K562 (cell line): ENCODE measurements around the gene PHKA2. TPM values are rescaled to one million over a fixed set of nuclear protein-coding genes. Genes with fewer than 3 reads are reported as not detected.

ENCODE experiments used
- ATAC-seq: fragments of 200-7000 bp; cut with Tn5 transposase; 3 replicates; pipeline ENCODE4 v1.9.1; 2020; ENCODE audit warnings: moderate library complexity
- BruUV-seq: library from RNA; stranded (reverse); fragments of 400-500 nt; replicated peaks from 2 replicates; lab custom pipeline; 2021; lab: Mats Ljungman, UMichigan
- CTCF ChIA-PET: fragments of 300-600 bp; formaldehyde crosslinking; extraction: SDS; loops from one replicate; lab custom pipeline; 2021; ENCODE audit warnings: low intra/inter-chr PET ratio; lab: Yijun Ruan, JAX
- POLR2A ChIA-PET: fragments of 300-600, 350-650 bp; sonication (Branson Sonifier 250); formaldehyde crosslinking; extraction: SDS; loops from one replicate; lab custom pipeline; 2021; ENCODE audit warnings: antibody characterized with exemption, inconsistent platforms; lab: Yijun Ruan, JAX
- DNase-seq, 4 experiments: peaks; one replicate each; pipeline versions ENCODE4 v3.0.0 to v3.0.0-alpha.2; 2011 to 2018; ENCODE audit warnings: low spot score in 3 of 4, mixed read lengths in 3 of 4; ENCODE audit errors: extremely low read depth in 1 of 4
- FAIRE-seq: peaks from 2 replicates; lab custom pipeline; 2011; peaks lifted over from hg19 to GRCh38; lab: Jason Lieb, UNC
- H2AFZ ChIP-seq: 2 replicates; pipeline ENCODE4 v1.6.0; 2011; ENCODE audit warnings: low read depth, low read length, control low read depth, inconsistent platforms
- H3K27ac ChIP-seq: fragments of 200-600 bp; 3 replicates; pipeline ENCODE4 v1.8.0; 2011; ENCODE audit warnings: low read depth, mild to moderate bottlenecking, control low read depth, inconsistent platforms, low read length, moderate library complexity, mixed read lengths; ENCODE audit errors: extremely low read depth
- H3K27me3 ChIP-seq, 2 experiments: fragments of 300-600 bp in 1 of 2; 2 replicates in 1 of 2; 3 replicates in 1 of 2; pipeline versions ENCODE4 v1.6.0 to v1.8.0; 2011; ENCODE audit warnings: inconsistent platforms in 2 of 2, low read length in 2 of 2, mild to moderate bottlenecking in 1 of 2, mixed read lengths in 1 of 2, moderate library complexity in 1 of 2; ENCODE audit not compliant: control insufficient read depth in 2 of 2, insufficient read depth in 2 of 2
- H3K36me3 ChIP-seq: fragments of 300-600 bp; 3 replicates; pipeline ENCODE4 v1.8.0; 2011; ENCODE audit warnings: mild to moderate bottlenecking, low read length, inconsistent platforms; ENCODE audit not compliant: control insufficient read depth, insufficient read depth
- H3K4me1 ChIP-seq, 2 experiments: fragments of 200-600 bp in 1 of 2; replicated peaks in 1 of 2; 2 replicates in 1 of 2; 3 replicates in 1 of 2; pipeline versions ENCODE4 v1.5.1 to v1.8.0; 2011; ENCODE audit warnings: inconsistent platforms in 2 of 2, low read length in 2 of 2, mild to moderate bottlenecking in 1 of 2, mixed read lengths in 1 of 2, moderate library complexity in 1 of 2; ENCODE audit not compliant: control insufficient read depth in 2 of 2, insufficient read depth in 2 of 2
- H3K4me2 ChIP-seq: 2 replicates; pipeline ENCODE4 v1.6.1; 2011; ENCODE audit warnings: low read length, control low read depth, inconsistent platforms, mixed read lengths; ENCODE audit not compliant: insufficient read depth
- H3K4me3 ChIP-seq: fragments of 200-600 bp; sonication (generic), shearing (Covaris generic); 2 replicates; pipeline ENCODE4 v1.5.1; 2016; ENCODE audit warnings: control low read depth, inconsistent platforms
- H3K79me2 ChIP-seq: fragments of 200-600 bp; 3 replicates; pipeline ENCODE4 v1.8.0; 2011; ENCODE audit warnings: low read length, inconsistent platforms; ENCODE audit not compliant: control insufficient read depth, insufficient read depth
- H3K9ac ChIP-seq, 2 experiments: 2 replicates each; pipeline versions ENCODE4 v1.6.0 to v1.6.1; 2011; ENCODE audit warnings: low read depth in 2 of 2, low read length in 2 of 2, control low read depth in 1 of 2, inconsistent platforms in 1 of 2, mild to moderate bottlenecking in 1 of 2, mixed read lengths in 1 of 2; ENCODE audit not compliant: insufficient read depth in 1 of 2
- H3K9me1 ChIP-seq: one replicate; pipeline ENCODE4 v1.6.0; 2011; ENCODE audit warnings: inconsistent platforms, mild to moderate bottlenecking, low read length, moderate library complexity; ENCODE audit not compliant: control insufficient read depth, insufficient read depth
- H3K9me3 ChIP-seq: replicated peaks from 2 replicates; pipeline ENCODE4 v1.5.1; 2011; ENCODE audit warnings: low read depth, low read length, inconsistent platforms; ENCODE audit not compliant: control insufficient read depth, insufficient read depth
- H4K20me1 ChIP-seq: replicated peaks from 2 replicates; pipeline ENCODE4 v1.6.1; 2011; ENCODE audit warnings: low read length, inconsistent platforms, mixed read lengths; ENCODE audit not compliant: control insufficient read depth, insufficient read depth
- BRD9 ChIP-seq: fragments of 450-650 bp; IDR thresholded peaks from 2 replicates; pipeline ENCODE4 v1.6.1; 2018; ENCODE audit warnings: low read depth; ENCODE audit not compliant: partially characterized antibody
- CXXC5 ChIP-seq: fragments of 250-450 bp; sonication (Bioruptor Pico); IDR thresholded peaks from 2 replicates; pipeline ENCODE4 v1.8.0; 2022; ENCODE audit warnings: inconsistent platforms, mild to moderate bottlenecking, moderate library complexity
- ETS1 ChIP-seq: conservative IDR thresholded peaks from 2 replicates; pipeline ENCODE4 v1.6.1; 2011; ENCODE audit warnings: low read depth, mild to moderate bottlenecking, low read length; ENCODE audit not compliant: control insufficient read depth
- HMGN3 ChIP-seq: IDR thresholded peaks from 2 replicates; pipeline ENCODE4 v1.6.1; 2011; ENCODE audit warnings: borderline replicate concordance, low read depth, mild to moderate bottlenecking, mixed read lengths, low read length; ENCODE audit not compliant: insufficient read length; ENCODE audit errors: extremely low read depth
- HNRNPL ChIP-seq: fragments of 200-400 bp; formaldehyde crosslinking; IDR thresholded peaks from 2 replicates; pipeline ENCODE4 v1.6.1; 2017; ENCODE audit warnings: low read depth, mild to moderate bottlenecking, low read length
- MCM5 ChIP-seq: fragments of 450-650 bp; IDR thresholded peaks from 2 replicates; pipeline ENCODE4 v1.6.1; 2016; ENCODE audit warnings: low read depth
- MECOM ChIP-seq: fragments of 250-450 bp; sonication (Bioruptor Pico); IDR thresholded peaks from 2 replicates; pipeline ENCODE4 v1.8.0; 2022; ENCODE audit warnings: inconsistent platforms
- SMAD1 ChIP-seq: fragments of 150-350 bp; IDR thresholded peaks from 2 replicates; pipeline ENCODE4 v1.6.1; 2014; ENCODE audit warnings: low read length, low read depth; ENCODE audit not compliant: partially characterized antibody
- TRIM24 ChIP-seq, 2 experiments: fragments of 450-650 bp; IDR thresholded peaks; 2 replicates each; pipeline ENCODE4 v1.6.1; 2016
- ZBTB34 ChIP-seq: fragments of 250-450 bp; sonication (Bioruptor Pico); IDR thresholded peaks from 2 replicates; pipeline ENCODE4 v1.8.0; 2021; ENCODE audit warnings: mild to moderate bottlenecking, moderate library complexity
- ZBTB43 ChIP-seq: sonication (generic); formaldehyde crosslinking; IDR thresholded peaks from 2 replicates; pipeline ENCODE4 v1.8.0; 2023; ENCODE audit warnings: mild to moderate bottlenecking, missing genetic modification reagents
- ZBTB8A ChIP-seq: fragments of 450-650 bp; IDR thresholded peaks from 2 replicates; pipeline ENCODE4 v1.6.1; 2018; ENCODE audit warnings: mild to moderate bottlenecking, moderate library complexity; ENCODE audit not compliant: partially characterized antibody
- ZNF184 ChIP-seq: sonication (generic); formaldehyde crosslinking; IDR thresholded peaks from 2 replicates; pipeline ENCODE4 v1.5.0; 2020; ENCODE audit warnings: missing genetic modification reagents
- WGBS: fragments of 100-300 bp; shearing (Covaris generic); methylation state at CpG from one replicate; pipeline ENCODE4 v1.1.6; 2016; ENCODE audit warnings: low coverage, mixed read lengths; ENCODE audit not compliant: insufficient coverage; ENCODE audit errors: missing lambda C conversion rate; 5-methylcytosine and 5-hydroxymethylcytosine counted together
- in situ Hi-C: fragments of 300-500 bp; cut with MboI; formaldehyde crosslinking; loops from 4 replicates; pipeline ENCODE4 v1.15.0; 2018; ENCODE audit warnings: inconsistent platforms, mixed read lengths
- intact Hi-C: fragments of 100-400 bp; cut with micrococcal nuclease; formaldehyde crosslinking; loops from 2 replicates; pipeline ENCODE4 v1.14.2; 2022
- polyA plus RNA-seq, 8 experiments: library from polyadenylated mRNA; depleted of rRNA in 4 of 8; stranded (reverse) in 5 of 8; unstranded in 3 of 8; fragments of >200 nt; fragmentation: Nextera tagmentation in 2 of 8; fragmentation: Illumina TruSeq in 1 of 8; extraction: Ambion mirVana in 2 of 8; extraction: Trizol in 1 of 8; gene quantifications; 2 replicates each; pipeline versions ENCODE4 v1.2.1 to v1.2.3, GENCODE V29; 2011 to 2014; ENCODE audit warnings: inconsistent platforms in 1 of 8, missing spikeins in 1 of 8
- total RNA-seq, 7 experiments: library from RNA; depleted of rRNA in 6 of 7; stranded (reverse); fragments of >200 nt in 6 of 7; fragmentation: Illumina TruSeq in 2 of 7; extraction: Trizol in 2 of 7; gene quantifications; 2 replicates each; pipeline versions ENCODE4 v1.2.1 to v1.2.3, GENCODE V29; 2011 to 2021; ENCODE audit warnings: low replicate concordance in 1 of 7

PHKA2 gene
- total and polyA plus RNA-seq, 9 of the 15 experiments (the other 6 are each of a cell fraction or from before 2014, with no cell fraction given): 2.8 to 33.1 (median 20.3) TPM

- in situ Hi-C loops: no loop called here
- no peak for FAIRE-seq
- POLR2A ChIA-PET: no interaction called here
These were observed 39.4 kb downstream of the PHKA2 start for GRCh38 chrX:18944482-18944881.

More at GRCh38 chrX:18944482-18944881, 39.4 kb downstream of the PHKA2 start:
- intact Hi-C loops: no loop called here
- WGBS: 83% methylated on average over 3 of the region's 4 CpGs
- Histone ChIP-seq H4K20me1 (no peaks in the 10 kb centered on the region), H3K9ac (no peak overlapping the region), H3K4me2 (no peak overlapping the region), H3K4me3 (no peak overlapping the region), H3K27ac (no peak overlapping the region), H3K79me2 (no peaks in the 10 kb centered on the region), H3K4me1 (no peaks in the 10 kb centered on the region), H3K9me3 (no peaks in the 10 kb centered on the region), H3K9me1 (no peaks in the 10 kb centered on the region), H2AFZ (no peak overlapping the region), H3K36me3 (peaks cover 31% of the 10 kb centered on the region; the same call in 2 of the 3 replicates), H3K27me3 (no peaks in the 10 kb centered on the region)
- no TSS peak for BruUV-seq
- TF ChIP-seq ZNF184 (CRISPR knock-in tag): no peak
- no peak for TF ChIP-seq HMGN3
- no peak for TF ChIP-seq MECOM (CRISPR knock-in tag)
- no peak for TF ChIP-seq ZBTB34 (CRISPR knock-in tag)
- TF ChIP-seq MCM5: no peak
- TF ChIP-seq ETS1: no peak
- TF ChIP-seq HNRNPL: no peak
- no peak for TF ChIP-seq BRD9
- no peak for TF ChIP-seq SMAD1
- no peak for TF ChIP-seq TRIM24 (IDR thresholded peaks at IDR 0.05)
- TF ChIP-seq CXXC5 (CRISPR knock-in tag): no peak
- no peak for TF ChIP-seq ZBTB8A
- no peak for TF ChIP-seq ZBTB43 (CRISPR knock-in tag)
- CTCF ChIA-PET: no interaction called here
- no peak for DNase-seq
- ATAC-seq: no peak
